Retinal pigment epithelial cell (primary cell): ENCODE data around the gene NEO1.

Source experiments
- DNase-seq: peaks from one replicate; pipeline ENCODE4 v3.0.0-alpha.2; 2010; ENCODE audit warnings: low read depth
- H3K4me3 ChIP-seq: 2 replicates; pipeline ENCODE4 v1.5.1; 2011; ENCODE audit warnings: mild to moderate bottlenecking, low read length, control low read depth, moderate library complexity
- TF ChIP-seq, protein P1 (sequence below): conservative IDR thresholded peaks from 2 replicates; pipeline ENCODE4 v1.5.1; 2011; ENCODE audit warnings: low read depth, low read length, control low read depth, inconsistent platforms

Gene NEO1

DNA sequence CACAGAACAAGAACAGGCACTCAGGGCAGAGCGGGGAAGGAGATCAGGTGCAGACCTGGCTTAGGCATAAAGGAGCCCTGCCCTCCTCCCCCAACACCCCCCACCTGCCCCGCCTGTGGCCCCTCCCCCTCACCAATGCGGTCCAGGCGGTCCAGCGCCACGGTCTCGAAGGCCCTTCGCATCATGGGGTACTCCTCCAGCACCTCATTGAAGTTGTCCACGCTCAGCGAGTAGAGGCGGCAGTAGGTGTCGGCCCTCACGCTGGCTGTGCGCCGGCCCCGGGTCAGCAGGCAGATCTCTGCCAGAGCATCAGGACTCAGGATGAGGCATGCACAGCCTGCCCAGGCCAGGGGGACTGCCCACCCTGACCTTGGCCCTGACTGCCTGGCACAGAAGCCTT is 271.7 kb downstream of the NEO1 start:
- TF ChIP-seq, protein P1, sequence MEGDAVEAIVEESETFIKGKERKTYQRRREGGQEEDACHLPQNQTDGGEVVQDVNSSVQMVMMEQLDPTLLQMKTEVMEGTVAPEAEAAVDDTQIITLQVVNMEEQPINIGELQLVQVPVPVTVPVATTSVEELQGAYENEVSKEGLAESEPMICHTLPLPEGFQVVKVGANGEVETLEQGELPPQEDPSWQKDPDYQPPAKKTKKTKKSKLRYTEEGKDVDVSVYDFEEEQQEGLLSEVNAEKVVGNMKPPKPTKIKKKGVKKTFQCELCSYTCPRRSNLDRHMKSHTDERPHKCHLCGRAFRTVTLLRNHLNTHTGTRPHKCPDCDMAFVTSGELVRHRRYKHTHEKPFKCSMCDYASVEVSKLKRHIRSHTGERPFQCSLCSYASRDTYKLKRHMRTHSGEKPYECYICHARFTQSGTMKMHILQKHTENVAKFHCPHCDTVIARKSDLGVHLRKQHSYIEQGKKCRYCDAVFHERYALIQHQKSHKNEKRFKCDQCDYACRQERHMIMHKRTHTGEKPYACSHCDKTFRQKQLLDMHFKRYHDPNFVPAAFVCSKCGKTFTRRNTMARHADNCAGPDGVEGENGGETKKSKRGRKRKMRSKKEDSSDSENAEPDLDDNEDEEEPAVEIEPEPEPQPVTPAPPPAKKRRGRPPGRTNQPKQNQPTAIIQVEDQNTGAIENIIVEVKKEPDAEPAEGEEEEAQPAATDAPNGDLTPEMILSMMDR = no peak
- no peak overlapping the region for H3K4me3 ChIP-seq
- no peak for DNase-seq

- TF ChIP-seq, protein P1 = no peak
These were observed 272.4 kb downstream of the NEO1 start for GRCh38 chr15:73324496-73325170.

DNA sequence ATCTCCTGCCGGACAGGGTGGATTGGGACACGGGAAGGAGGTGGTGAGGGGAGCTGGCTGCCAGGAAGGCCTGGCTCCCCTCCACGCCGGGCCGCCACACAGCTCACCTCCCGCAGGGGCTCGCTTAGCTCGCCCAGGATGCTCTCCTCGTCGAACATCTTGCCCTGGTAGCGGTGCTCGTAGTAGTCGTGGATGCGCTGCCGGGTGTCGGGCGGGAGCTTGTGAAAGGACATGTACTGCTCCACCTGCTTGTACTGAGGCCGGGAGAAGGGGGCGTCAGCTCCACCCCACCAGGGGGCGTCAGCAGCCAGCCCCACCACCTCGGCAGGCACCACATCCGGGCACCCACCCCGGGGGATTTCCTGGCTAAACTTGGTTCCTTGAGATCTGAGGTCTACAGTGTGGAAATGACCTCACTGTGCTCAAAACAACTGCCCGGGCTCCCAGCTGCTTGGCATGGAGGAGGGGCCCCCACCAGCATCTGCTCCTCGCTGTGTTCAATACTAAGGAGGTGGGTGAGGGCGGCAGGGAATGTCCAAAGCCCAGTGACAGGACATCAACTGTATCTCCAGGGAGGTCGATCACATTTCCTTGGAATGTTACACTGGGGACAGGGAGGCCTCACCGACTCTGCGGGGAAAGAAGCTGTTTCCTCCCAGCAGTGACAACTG is 273.1 kb downstream of the NEO1 start:
- TF ChIP-seq, protein P1 = peak; percentile 35
- H3K4me3 ChIP-seq = no peak overlapping the region
- DNase-seq = no peak

More at GRCh38 chr15:73324496-73325170, 272.4 kb downstream of the NEO1 start:
- DNase-seq = no peak
- no peak overlapping the region for H3K4me3 ChIP-seq

DNA sequence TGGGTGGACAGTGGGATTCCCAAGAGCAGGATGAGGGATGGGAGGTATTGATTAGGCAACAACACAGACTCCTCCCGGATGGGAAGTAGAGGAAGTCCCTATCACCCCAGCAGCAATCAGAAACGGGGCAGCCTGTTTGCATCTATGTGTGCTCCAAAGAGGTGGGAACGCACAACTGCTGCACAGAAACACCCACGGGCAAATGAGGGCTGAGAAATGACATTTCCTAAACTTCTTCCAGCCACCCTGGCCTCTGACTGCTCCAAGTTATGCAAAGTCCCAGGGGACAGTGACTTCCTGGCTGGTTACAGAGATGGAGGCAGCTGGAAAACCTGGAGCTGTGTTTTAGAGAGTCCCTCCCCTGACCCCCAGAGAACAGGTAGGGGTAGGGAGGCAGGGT is 273.9 kb downstream of the NEO1 start:
- TF ChIP-seq, protein P1 = no peak
- DNase-seq = no peak

DNA sequence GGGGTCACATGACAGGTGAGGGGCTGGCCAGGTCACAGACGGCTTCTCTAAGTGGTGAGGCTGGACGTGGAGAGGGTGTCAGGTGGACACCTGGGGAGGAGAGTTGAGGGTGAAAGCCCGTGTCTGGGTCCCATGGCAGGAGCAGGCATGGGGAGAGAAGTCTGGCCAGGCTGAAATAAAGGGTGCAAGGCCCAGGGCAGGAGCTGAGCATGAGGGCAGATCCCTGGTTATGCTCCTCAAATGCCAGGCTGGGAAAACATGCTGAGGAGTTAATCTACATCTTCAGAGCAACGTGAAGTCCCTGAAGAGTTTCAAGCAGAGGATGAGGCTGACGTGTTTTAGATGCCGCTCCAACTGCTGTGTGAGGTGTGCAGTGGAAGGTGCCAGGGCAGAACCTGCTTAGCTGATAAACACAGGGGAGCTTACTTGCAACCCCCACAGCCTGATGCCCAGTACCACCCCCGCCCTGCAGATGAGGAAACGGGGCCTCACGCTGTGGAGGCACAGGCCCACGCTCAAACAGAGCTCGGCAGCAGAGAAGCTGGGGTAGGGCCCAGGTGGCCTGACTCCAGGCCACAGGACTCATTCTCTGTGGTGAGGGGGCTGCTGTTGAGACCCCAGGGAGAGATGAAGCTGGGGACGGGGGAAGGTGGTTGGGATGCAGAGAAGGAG is 276.0 kb downstream of the NEO1 start:
- no peak for DNase-seq
- TF ChIP-seq, protein P1 = no peak

More for the DNA sequence above, 273.9 kb downstream of the NEO1 start:
- no peak overlapping the region for H3K4me3 ChIP-seq

DNA sequence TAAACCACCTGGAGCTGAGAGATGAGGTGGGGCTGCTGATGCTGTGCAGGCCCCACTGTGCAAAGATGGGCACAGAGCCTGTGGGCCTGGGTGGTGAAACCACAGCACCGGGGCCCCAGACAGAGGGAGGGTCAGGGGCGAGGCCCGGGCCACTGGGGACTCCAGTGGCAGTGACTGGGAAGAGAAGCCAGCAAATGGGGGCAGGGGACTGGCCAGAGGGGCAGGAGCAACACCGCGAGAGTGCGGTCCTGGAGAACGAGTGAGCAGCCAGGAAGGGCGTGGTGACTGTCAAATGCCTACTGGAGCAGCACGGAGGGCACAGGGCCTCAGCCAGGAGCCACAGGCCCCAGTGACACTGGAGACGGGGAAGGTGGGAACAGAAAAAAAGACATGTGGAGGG is 276.7 kb downstream of the NEO1 start:
- H3K4me3 ChIP-seq = no peak overlapping the region
- TF ChIP-seq, protein P1 = no peak
- DNase-seq = no peak

More for the DNA sequence above, 276.0 kb downstream of the NEO1 start:
- H3K4me3 ChIP-seq = no peak overlapping the region
